OCI-LY7 (cell line): Measurements from ENCODE around the gene CAMKK1. TPM values are rescaled to one million over a fixed set of nuclear protein-coding genes. Genes with fewer than 3 reads are reported as not detected.

Experiments
- BruUV-seq: library from RNA; stranded (reverse); fragments of 400-500 nt; replicated peaks from 2 replicates; lab custom pipeline; 2021; lab: Mats Ljungman, UMichigan
- CTCF ChIA-PET: fragments of 300-600 bp; sonication (Branson Sonifier 250); formaldehyde crosslinking; loops from one replicate; lab custom pipeline; 2022; ENCODE audit warnings: antibody characterized with exemption; ENCODE audit not compliant: unreplicated experiment; lab: Charles Lee
- POLR2A ChIA-PET: fragments of 300-600 bp; sonication (Branson Sonifier 250); formaldehyde crosslinking; loops from one replicate; lab custom pipeline; 2022; ENCODE audit warnings: antibody characterized with exemption; lab: Charles Lee
- DNase-seq: peaks from one replicate; pipeline ENCODE4 v3.0.0-alpha.2; 2015; ENCODE audit warnings: low spot score
- H2AFZ ChIP-seq: fragments of 200-600 bp; sonication (generic), shearing (Covaris generic); 2 replicates; pipeline ENCODE4 v1.6.1; 2014; ENCODE audit warnings: mild to moderate bottlenecking, antibody characterized with exemption, low read length, moderate library complexity
- H3K27ac ChIP-seq: fragments of 200-600 bp; sonication (generic); 2 replicates; pipeline ENCODE4 v1.5.1; 2014; ENCODE audit warnings: mixed run types, low read depth, mild to moderate bottlenecking, moderate library complexity, low read length, inconsistent platforms; ENCODE audit not compliant: poor library complexity, severe bottlenecking
- H3K36me3 ChIP-seq: fragments of 200-600 bp; sonication (generic); 2 replicates; pipeline ENCODE4 v1.6.1; 2014; ENCODE audit warnings: mild to moderate bottlenecking, antibody characterized with exemption, low read length, moderate library complexity, mixed read lengths; ENCODE audit not compliant: insufficient read depth
- H3K4me1 ChIP-seq: fragments of 200-600 bp; sonication (generic); 2 replicates; pipeline ENCODE4 v1.5.1; 2014; ENCODE audit warnings: mild to moderate bottlenecking, low read length; ENCODE audit not compliant: insufficient read depth, poor library complexity, severe bottlenecking
- H3K4me2 ChIP-seq: fragments of 200-600 bp; sonication (generic); 2 replicates; pipeline ENCODE4 v1.6.1; 2014; ENCODE audit warnings: mild to moderate bottlenecking, low read length
- H3K4me3 ChIP-seq: fragments of 200-600 bp; sonication (generic); 2 replicates; pipeline ENCODE4 v1.5.1; 2014; ENCODE audit warnings: mild to moderate bottlenecking, low read depth, low read length; ENCODE audit not compliant: poor library complexity, severe bottlenecking
- H3K79me2 ChIP-seq: fragments of 200-600 bp; sonication (generic); 2 replicates; pipeline ENCODE4 v1.6.1; 2016; ENCODE audit warnings: low read depth, mild to moderate bottlenecking, low read length, moderate library complexity, mixed read lengths; ENCODE audit not compliant: insufficient read depth
- H3K9me2 ChIP-seq: fragments of 200-600 bp; sonication (generic); 2 replicates; pipeline ENCODE4 v1.6.1; 2016; ENCODE audit warnings: mild to moderate bottlenecking, low read length, mixed read lengths; ENCODE audit not compliant: insufficient read depth
- H3K9me3 ChIP-seq: fragments of 200-600 bp; sonication (generic); 2 replicates; pipeline ENCODE4 v1.6.1; 2014; ENCODE audit warnings: mild to moderate bottlenecking, mixed run types, low read length, mixed read lengths
- H4K20me1 ChIP-seq: fragments of 200-600 bp; sonication (generic); 2 replicates; pipeline ENCODE4 v1.6.1; 2014; ENCODE audit warnings: mild to moderate bottlenecking, antibody characterized with exemption, low read length, moderate library complexity, mixed read lengths; ENCODE audit not compliant: insufficient read depth
- EZH2phosphoT487 ChIP-seq: fragments of 200-600 bp; sonication (generic); IDR thresholded peaks from 2 replicates; pipeline ENCODE4 v1.6.1; 2018; ENCODE audit warnings: low read depth, borderline replicate concordance, mild to moderate bottlenecking, mixed run types, antibody characterized with exemption, low read length, moderate library complexity, mixed read lengths
- intact Hi-C: fragments of 100-400 bp; cut with micrococcal nuclease; formaldehyde crosslinking; loops from one replicate; pipeline ENCODE4 v1.10.0; 2022; ENCODE audit not compliant: unreplicated experiment
- total RNA-seq, 2 experiments: library from RNA; depleted of rRNA in 1 of 2; stranded (reverse); fragments of >200 nt in 1 of 2; shearing (Covaris generic) in 1 of 2; gene quantifications; 2 replicates each; pipeline ENCODE4 v1.2.3, GENCODE V29; 2014 to 2022
- TF ChIP-seq, protein P1 (sequence below): fragments of 200-600 bp; sonication (generic); conservative IDR thresholded peaks from 2 replicates; pipeline ENCODE4 v1.5.1; 2014; ENCODE audit warnings: mild to moderate bottlenecking, antibody characterized with exemption, low read length, moderate library complexity, mixed read lengths

Gene CAMKK1
- total RNA-seq, 2 experiments from 2014 or later = 2.7 TPM

DNA sequence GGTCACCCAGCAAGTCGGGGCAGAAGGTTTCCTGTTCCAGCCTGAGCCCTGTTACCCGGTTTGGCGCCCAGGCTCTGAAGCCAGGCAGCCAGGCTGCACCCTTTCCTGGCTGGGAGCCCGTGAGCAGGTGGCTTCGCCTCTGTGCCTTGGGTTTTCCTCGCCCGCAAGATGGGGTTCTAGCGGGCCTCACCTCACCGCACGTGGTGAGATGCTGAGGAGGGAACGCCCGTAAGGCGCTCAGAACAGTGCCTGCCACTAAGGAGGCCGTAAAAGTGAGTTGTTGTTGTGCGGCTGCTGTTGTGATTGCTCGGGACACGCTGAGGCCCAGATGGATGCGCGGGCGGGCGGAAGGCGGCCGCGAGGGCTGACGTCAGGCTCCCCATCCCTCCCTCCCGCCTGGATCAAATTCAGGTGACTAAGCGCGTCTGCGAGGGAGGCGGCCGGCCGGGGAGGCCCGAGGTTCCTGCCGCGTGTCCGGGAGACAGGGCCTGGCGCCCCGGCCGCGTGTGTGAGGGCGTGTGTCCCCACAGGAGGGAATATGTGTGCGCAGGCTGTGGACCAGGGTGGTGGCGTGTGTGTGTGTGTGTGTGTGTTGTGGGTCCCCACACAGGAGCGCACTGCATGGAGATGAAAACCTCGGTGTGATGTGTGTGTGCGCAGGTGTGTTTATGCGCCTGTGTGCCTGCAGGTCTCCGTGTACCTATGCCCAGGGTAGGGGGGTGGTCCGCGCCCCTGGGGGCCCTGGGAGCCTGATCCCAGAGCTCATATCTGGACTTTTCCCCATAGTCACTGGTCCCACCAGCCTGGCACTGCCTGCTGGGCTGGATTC, 4.3 kb downstream of the CAMKK1 start:
- Histone ChIP-seq H3K9me2 (no peaks in the 10 kb centered on the region), H3K4me2 (no peak overlapping the region), H4K20me1 (no peaks in the 10 kb centered on the region), H3K4me1 (peaks cover 26% of the 10 kb centered on the region), H3K4me3 (no peak overlapping the region), H2AFZ (no peak overlapping the region), H3K27ac (no peak overlapping the region), H3K79me2 (no peaks in the 10 kb centered on the region), H3K36me3 (no peaks in the 10 kb centered on the region), H3K9me3 (no peaks in the 10 kb centered on the region)
- TF ChIP-seq EZH2phosphoT487 = no peak
- TF ChIP-seq, protein P1, sequence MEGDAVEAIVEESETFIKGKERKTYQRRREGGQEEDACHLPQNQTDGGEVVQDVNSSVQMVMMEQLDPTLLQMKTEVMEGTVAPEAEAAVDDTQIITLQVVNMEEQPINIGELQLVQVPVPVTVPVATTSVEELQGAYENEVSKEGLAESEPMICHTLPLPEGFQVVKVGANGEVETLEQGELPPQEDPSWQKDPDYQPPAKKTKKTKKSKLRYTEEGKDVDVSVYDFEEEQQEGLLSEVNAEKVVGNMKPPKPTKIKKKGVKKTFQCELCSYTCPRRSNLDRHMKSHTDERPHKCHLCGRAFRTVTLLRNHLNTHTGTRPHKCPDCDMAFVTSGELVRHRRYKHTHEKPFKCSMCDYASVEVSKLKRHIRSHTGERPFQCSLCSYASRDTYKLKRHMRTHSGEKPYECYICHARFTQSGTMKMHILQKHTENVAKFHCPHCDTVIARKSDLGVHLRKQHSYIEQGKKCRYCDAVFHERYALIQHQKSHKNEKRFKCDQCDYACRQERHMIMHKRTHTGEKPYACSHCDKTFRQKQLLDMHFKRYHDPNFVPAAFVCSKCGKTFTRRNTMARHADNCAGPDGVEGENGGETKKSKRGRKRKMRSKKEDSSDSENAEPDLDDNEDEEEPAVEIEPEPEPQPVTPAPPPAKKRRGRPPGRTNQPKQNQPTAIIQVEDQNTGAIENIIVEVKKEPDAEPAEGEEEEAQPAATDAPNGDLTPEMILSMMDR = no peak
- intact Hi-C loops = no loop called here
- ChIA-PET CTCF (no interaction called here), POLR2A (no interaction called here)
- no peak for DNase-seq
- BruUV-seq = no TSS peak

GRCh38 chr17:3887804-3888203, 5.0 kb downstream of the CAMKK1 start:
- TF ChIP-seq, protein P1 = no peak
- no peak for TF ChIP-seq EZH2phosphoT487
- CTCF ChIA-PET = no interaction called here
- no peaks in the 10 kb centered on the region for H3K36me3 ChIP-seq
- H3K79me2 ChIP-seq = no peaks in the 10 kb centered on the region
- H4K20me1 ChIP-seq = no peaks in the 10 kb centered on the region
- BruUV-seq = no TSS peak
- no peaks in the 10 kb centered on the region for H3K9me2 ChIP-seq
- H3K4me3 ChIP-seq = no peak overlapping the region
- POLR2A ChIA-PET = no interaction called here
- H3K4me2 ChIP-seq = no peak overlapping the region
- intact Hi-C loops = no loop called here
- peaks cover 26% of the 10 kb centered on the region for H3K4me1 ChIP-seq
- no peak overlapping the region for H3K27ac ChIP-seq
- DNase-seq = no peak
- no peak overlapping the region for H2AFZ ChIP-seq
- no peaks in the 10 kb centered on the region for H3K9me3 ChIP-seq

DNA sequence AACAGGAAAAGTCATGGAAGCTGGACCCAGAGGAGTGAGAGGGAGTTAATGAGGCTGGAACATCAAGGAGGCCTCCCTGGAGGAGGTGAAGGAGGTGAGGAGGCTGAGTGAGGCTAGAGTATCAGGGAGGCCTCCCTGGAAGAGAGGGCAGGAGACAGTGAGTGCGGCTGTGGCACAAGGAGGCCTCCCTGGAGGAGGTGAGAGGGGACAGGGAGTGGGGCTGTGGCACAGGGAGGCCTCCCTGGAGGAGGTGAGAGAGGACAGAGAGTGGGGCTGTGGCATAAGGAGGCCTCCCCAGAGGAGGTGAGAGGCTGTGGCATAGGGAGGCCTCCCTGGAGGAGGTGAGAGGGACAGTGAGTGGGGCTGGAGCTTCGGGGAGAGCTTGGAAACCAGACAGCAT, 5.5 kb downstream of the CAMKK1 start:
- no TSS peak for BruUV-seq
- Histone ChIP-seq H3K79me2 (no peaks in the 10 kb centered on the region), H3K9me2 (no peaks in the 10 kb centered on the region), H3K27ac (no peak overlapping the region), H3K4me2 (no peak overlapping the region), H3K9me3 (no peaks in the 10 kb centered on the region), H4K20me1 (no peaks in the 10 kb centered on the region), H2AFZ (no peak overlapping the region), H3K4me1 (peaks cover 30% of the 10 kb centered on the region), H3K36me3 (no peaks in the 10 kb centered on the region), H3K4me3 (no peak overlapping the region)
- no peak for DNase-seq
- POLR2A ChIA-PET = no interaction called here
- CTCF ChIA-PET = no interaction called here
- TF ChIP-seq EZH2phosphoT487 = no peak
- TF ChIP-seq, protein P1 = no peak
- intact Hi-C loops = no loop called here
